ENCODE measurements around the gene RANBP1. TPM values are rescaled to one million over a fixed set of nuclear protein-coding genes. Genes with fewer than 3 reads are reported as not detected.

Gene RANBP1
- total RNA-seq, 1 experiment from 2014 or later = 509 TPM

DNA sequence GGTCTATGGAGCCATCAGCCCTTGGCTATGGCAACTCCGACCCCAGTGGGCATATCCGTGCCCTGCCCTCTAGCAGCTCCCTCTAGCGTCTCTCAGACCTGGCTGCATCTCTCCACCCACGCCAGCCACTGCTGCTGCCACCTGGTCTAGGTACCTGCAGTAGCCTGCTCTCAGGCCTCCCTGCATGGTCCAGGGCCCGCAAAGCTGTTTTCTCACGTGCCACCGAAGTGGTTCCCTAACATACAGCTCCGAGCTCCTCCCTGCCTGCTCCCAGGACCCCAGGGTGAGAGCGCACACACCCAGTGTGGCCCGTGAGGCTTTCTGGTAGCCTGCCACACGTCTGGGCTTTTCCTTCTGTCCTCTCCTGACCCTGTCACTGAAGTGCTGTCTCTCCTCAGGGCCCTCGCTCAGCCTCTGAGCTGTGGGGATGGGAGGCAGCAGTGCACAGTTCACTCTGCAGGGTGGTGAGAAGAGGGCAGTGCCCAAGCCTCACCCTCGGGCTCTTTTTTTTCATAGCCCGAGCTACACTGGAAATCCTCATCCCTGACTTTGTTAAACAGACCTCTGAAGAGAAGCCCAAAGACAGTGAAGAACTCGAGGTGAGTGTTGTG, 21.6 kb upstream of the RANBP1 start:
- Histone ChIP-seq H3K4me1 (ENCODE audit: insufficient read depth, low read length, poor library complexity, severe bottlenecking) (no peaks in the 10 kb centered on the region), H3K9me3 (ENCODE audit: low read depth, low read length, poor library complexity, severe bottlenecking) (no peaks in the 10 kb centered on the region), H3K27me3 (replicated peaks; ENCODE audit: insufficient read depth, low read depth, low read length, poor library complexity) (no peaks in the 10 kb centered on the region), H3K36me3 (ENCODE audit: insufficient read depth, low read length, poor library complexity, severe bottlenecking) (peaks cover 99% of the 10 kb centered on the region), H3K4me3 (ENCODE audit: low read depth, low read length, poor library complexity, severe bottlenecking) (no peak overlapping the region), H3K27ac (ENCODE audit: low read depth, low read length, poor library complexity, severe bottlenecking) (no peak overlapping the region)
- TF ChIP-seq, protein P1, sequence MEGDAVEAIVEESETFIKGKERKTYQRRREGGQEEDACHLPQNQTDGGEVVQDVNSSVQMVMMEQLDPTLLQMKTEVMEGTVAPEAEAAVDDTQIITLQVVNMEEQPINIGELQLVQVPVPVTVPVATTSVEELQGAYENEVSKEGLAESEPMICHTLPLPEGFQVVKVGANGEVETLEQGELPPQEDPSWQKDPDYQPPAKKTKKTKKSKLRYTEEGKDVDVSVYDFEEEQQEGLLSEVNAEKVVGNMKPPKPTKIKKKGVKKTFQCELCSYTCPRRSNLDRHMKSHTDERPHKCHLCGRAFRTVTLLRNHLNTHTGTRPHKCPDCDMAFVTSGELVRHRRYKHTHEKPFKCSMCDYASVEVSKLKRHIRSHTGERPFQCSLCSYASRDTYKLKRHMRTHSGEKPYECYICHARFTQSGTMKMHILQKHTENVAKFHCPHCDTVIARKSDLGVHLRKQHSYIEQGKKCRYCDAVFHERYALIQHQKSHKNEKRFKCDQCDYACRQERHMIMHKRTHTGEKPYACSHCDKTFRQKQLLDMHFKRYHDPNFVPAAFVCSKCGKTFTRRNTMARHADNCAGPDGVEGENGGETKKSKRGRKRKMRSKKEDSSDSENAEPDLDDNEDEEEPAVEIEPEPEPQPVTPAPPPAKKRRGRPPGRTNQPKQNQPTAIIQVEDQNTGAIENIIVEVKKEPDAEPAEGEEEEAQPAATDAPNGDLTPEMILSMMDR (conservative IDR thresholded peaks at IDR 0.05; ENCODE audit: low read depth, low read length) = no peak
- TF ChIP-seq EZH2 (IDR thresholded peaks at IDR 0.05; ENCODE audit: borderline replicate concordance, low read depth, low read length, poor library complexity, severe bottlenecking) = no peak
- no TSS peak for BruUV-seq (replicated peaks)
- DNase-seq (ENCODE audit: low spot score) = no peak
- intact Hi-C loops (cut with micrococcal nuclease; ENCODE audit: unreplicated experiment) = no loop called here
- ChIA-PET POLR2A (ENCODE audit: low non-redundant PET) (no interaction called here), CTCF (no interaction called here)

- CTCF ChIA-PET = no interaction called here
- TF ChIP-seq, protein P1 (conservative IDR thresholded peaks at IDR 0.05; ENCODE audit: low read depth, low read length) = no peak
- no peak for TF ChIP-seq EZH2 (IDR thresholded peaks at IDR 0.05; ENCODE audit: borderline replicate concordance, low read depth, low read length, poor library complexity, severe bottlenecking)
- BruUV-seq (replicated peaks) = no TSS peak
- no peak overlapping the region for H3K4me3 ChIP-seq (ENCODE audit: low read depth, low read length, poor library complexity, severe bottlenecking)
- H3K36me3 ChIP-seq (ENCODE audit: insufficient read depth, low read length, poor library complexity, severe bottlenecking) = peaks cover 97% of the 10 kb centered on the region
- no peaks in the 10 kb centered on the region for H3K9me3 ChIP-seq (ENCODE audit: low read depth, low read length, poor library complexity, severe bottlenecking)
- no peaks in the 10 kb centered on the region for H3K27me3 ChIP-seq (replicated peaks; ENCODE audit: insufficient read depth, low read depth, low read length, poor library complexity)
- no peak for DNase-seq (ENCODE audit: low spot score)
- H3K4me1 ChIP-seq (ENCODE audit: insufficient read depth, low read length, poor library complexity, severe bottlenecking) = no peaks in the 10 kb centered on the region
- intact Hi-C loops (cut with micrococcal nuclease; ENCODE audit: unreplicated experiment) = no loop called here
- H3K27ac ChIP-seq (ENCODE audit: low read depth, low read length, poor library complexity, severe bottlenecking) = no peak overlapping the region
- POLR2A ChIA-PET (ENCODE audit: low non-redundant PET) = no interaction called here
Observed at GRCh38 chr22:20095521-20095920, 20.4 kb upstream of the RANBP1 start.

DNA sequence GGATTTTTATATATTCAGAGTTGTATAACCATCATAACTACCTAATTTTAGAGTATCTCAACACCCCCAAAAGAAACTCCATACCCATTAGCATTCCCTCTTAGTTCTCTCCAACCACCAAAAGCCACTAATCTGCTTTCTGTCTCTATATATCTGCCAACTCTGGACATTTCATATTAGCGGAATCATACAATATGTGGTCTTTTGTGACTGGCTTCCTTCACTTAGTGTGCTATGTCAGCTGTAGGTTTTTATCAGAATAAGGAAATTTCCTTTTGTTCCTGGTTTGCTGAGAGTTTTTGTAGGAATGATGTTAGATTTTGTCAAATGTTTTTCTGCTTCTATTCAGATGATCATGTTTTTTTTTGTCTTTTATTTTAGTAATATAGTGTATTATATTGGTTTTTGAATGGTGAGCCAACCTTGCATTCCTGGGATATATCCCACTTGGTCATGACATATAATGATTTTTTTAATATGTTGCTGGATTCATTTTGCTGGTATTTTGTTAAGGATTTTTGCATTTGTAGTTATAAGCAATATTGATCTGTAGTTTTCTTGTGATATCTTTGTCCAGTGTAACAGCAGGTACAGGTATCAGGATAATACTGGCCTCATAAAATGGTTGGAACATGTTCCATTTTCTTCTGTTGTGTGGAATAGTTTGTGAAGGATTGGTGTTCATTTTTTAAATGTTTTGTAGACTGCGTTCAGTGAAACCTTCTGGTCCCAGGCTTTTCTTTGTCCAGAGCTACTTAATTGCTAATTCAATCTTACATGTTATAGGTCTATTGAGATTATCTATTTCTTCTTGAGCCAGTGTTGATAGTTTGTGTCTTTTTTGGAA, 19.1 kb upstream of the RANBP1 start:
- no peak for DNase-seq (ENCODE audit: low spot score)
- TF ChIP-seq, protein P1 (conservative IDR thresholded peaks at IDR 0.05; ENCODE audit: low read depth, low read length) = no peak
- TF ChIP-seq EZH2 (IDR thresholded peaks at IDR 0.05; ENCODE audit: borderline replicate concordance, low read depth, low read length, poor library complexity, severe bottlenecking) = no peak
- Histone ChIP-seq H3K9me3 (ENCODE audit: low read depth, low read length, poor library complexity, severe bottlenecking) (no peaks in the 10 kb centered on the region), H3K27ac (ENCODE audit: low read depth, low read length, poor library complexity, severe bottlenecking) (no peak overlapping the region), H3K4me3 (ENCODE audit: low read depth, low read length, poor library complexity, severe bottlenecking) (no peak overlapping the region), H3K36me3 (ENCODE audit: insufficient read depth, low read length, poor library complexity, severe bottlenecking) (peaks cover 97% of the 10 kb centered on the region), H3K4me1 (ENCODE audit: insufficient read depth, low read length, poor library complexity, severe bottlenecking) (no peaks in the 10 kb centered on the region), H3K27me3 (replicated peaks; ENCODE audit: insufficient read depth, low read depth, low read length, poor library complexity) (no peaks in the 10 kb centered on the region)
- CTCF ChIA-PET = interaction anchor here (0.7 kb wide), 1 partner anchor 552 kb away, joined by 3 read pairs; no protein-coding TSS in a partner anchor
- BruUV-seq (replicated peaks) = no TSS peak
- POLR2A ChIA-PET (ENCODE audit: low non-redundant PET) = no interaction called here
- intact Hi-C loops (cut with micrococcal nuclease; ENCODE audit: unreplicated experiment) = no loop called here

All from A673 (cell line).